HT1080 (cell line): Measurements from ENCODE around the gene OR5AU1. TPM values are rescaled to one million over a fixed set of nuclear protein-coding genes. Genes with fewer than 3 reads are reported as not detected.
A peak's percentile ranks its signal among the peaks of the same experiment; 100 is the strongest.

Source experiments
- DNase-seq: peaks from one replicate; pipeline ENCODE4 v3.0.0-alpha.2; 2015; ENCODE audit warnings: low read depth
- small RNA-seq: library from RNA; depleted of rRNA; stranded (forward); fragments of <200 nt; gene quantifications from one replicate; pipeline ENCODE3, GENCODE V24; 2014
- total RNA-seq: library from RNA; depleted of rRNA; stranded (reverse); fragments of >200 nt; shearing (Covaris generic); gene quantifications from 2 replicates; pipeline ENCODE4 v1.2.3, GENCODE V29; 2014; rRNA removed

OR5AU1 gene
- total RNA-seq, 1 experiment from 2014 or later: not detected

- no peak for DNase-seq
Observed at GRCh38 chr14:21108791-21109190, 47.1 kb downstream of the OR5AU1 start.

DNA sequence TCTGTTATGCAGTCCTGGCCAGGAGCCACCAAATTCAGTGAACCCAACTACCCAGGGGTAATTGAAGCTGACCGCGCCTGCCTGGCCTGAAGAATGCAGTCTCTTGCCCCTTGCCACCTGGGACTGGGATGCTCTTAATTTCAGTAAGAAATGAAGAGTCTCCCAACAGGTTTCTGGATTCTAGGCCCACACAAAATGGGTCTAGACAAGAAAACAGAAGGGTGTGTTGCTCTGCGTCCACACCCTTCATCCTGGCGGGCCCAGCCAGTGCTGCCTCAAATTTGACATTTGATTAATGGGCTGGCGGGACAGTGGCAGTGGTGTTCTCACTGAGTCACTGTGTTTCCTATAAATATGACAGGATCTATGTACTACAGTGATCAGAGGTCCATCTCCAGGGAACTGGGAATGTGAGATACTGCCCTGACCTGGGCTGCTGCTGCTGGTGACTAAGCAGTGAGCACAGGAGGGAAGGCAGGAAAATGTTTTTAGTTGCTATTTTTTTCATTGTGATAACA lies 48.5 kb downstream of the OR5AU1 start:
- peak; percentile 57 for DNase-seq

DNA sequence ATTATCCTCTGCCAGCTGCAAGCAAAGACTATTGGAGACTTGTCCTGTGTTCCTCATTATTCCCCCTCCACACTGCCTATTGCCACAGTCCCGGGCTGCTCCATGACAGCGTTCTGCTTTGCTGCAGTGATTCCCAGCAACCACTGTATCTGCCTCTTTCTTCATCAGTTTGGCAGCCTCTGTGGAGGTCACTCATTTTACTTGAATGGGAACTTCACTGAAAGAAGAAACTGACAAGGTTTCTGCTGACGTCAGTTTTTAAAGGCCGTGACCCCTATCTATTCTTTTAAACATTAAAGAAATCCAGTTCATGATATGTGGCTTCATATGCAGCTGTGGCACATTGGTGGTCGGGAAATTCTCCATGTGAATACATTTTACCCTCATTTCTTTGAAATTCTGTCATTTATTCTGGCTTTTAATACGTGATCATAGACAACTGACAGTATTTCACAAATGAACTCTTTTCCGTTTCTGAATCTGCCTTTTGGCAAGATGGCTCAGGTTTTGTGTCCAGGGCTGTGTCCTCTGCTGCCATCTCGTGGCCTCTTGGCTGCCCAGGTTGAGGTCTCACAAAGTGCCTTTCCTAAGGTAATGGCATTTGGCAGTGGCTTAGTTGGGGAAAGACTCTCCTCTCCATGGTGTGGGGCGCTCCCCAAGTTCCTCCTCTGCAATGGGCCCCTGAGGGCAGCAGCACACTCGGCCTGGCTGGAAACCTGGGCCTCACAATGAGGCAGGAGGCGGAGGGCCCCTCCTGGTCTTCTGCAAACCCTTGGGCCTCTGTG lies 49.2 kb downstream of the OR5AU1 start:
- peak; percentile 70 for DNase-seq

DNA sequence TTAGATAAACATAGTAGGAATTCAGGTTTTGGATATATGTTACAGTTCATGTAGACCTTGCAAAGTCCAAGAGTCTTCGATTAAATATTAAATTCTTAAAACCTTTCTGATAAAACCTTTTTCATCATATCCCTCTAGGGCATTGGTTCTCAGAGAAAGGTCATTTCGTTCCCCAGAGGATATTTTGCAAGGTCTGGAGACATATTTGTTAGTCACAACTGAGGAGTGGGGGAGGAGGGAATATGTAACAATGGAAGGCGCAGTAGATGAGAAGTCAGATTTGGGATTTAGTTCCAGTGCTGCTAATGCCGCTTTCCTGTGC lies 49.7 kb downstream of the OR5AU1 start:
- no peak for DNase-seq

DNA sequence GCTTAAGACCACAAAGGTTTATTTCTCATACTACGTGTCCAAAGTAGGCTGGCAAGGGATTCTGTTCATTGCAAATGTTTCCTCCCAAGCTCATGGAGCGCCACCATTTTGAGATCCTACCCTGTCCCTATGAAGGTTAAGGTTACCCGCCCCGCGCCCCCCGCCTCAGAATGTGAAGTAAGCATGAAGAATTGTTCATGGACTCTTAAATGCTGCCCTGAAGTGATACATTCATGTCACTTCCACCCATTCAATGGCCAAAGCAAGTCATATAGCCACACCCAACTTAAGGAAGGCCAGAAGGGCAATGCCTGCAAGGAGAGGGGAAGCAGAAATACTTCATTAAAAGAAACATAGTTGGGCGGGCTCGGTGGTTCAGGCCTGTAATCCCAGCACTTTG lies 50.8 kb downstream of the OR5AU1 start:
- no peak for DNase-seq

Small RNA genes within 50 kb of the gene (small RNA-seq; reads per million reads assigned to genes)
- gene RNU6-252P: not detected

Other genes with a start within 250 kb of the OR5AU1 start
- not detected in 2 replicates for gene RNASE2, start 200.6 kb downstream of the OR5AU1 start, total RNA-seq
- gene METTL17, start 166.1 kb downstream of the OR5AU1 start, total RNA-seq: 100 and 101 TPM in 2 replicates
- gene SLC39A2, start 156.8 kb downstream of the OR5AU1 start, total RNA-seq: 0.05 TPM in 1 of 2 replicates, not detected in the other
- gene NDRG2, start 131.0 kb downstream of the OR5AU1 start, total RNA-seq: 13.1 and 16.9 TPM in 2 replicates
- not detected in 2 replicates for gene TPPP2, start 125.8 kb downstream of the OR5AU1 start, total RNA-seq
- gene RNASE13, start 121.3 kb downstream of the OR5AU1 start, total RNA-seq: not detected in 2 replicates
- 0.43 TPM in 1 of 2 replicates, not detected in the other for gene RNASE7, start 113.7 kb downstream of the OR5AU1 start, total RNA-seq
- gene RNASE8, start 98.2 kb downstream of the OR5AU1 start, total RNA-seq: not detected in 2 replicates
- 16.5 and 18.8 TPM in 2 replicates for gene ARHGEF40, start 85.8 kb downstream of the OR5AU1 start, total RNA-seq
- 15.0 and 18.7 TPM in 2 replicates for gene ZNF219, start 57.4 kb downstream of the OR5AU1 start, total RNA-seq
- gene TMEM253, start 55.0 kb downstream of the OR5AU1 start, total RNA-seq: 0.50 TPM in 1 of 2 replicates, not detected in the other
- gene HNRNPC, start 113.4 kb upstream of the OR5AU1 start, total RNA-seq: 1,396 and 1,870 TPM in 2 replicates
- not detected in 2 replicates for gene RPGRIP1, start 124.0 kb upstream of the OR5AU1 start, total RNA-seq
- gene SUPT16H, start 228.0 kb upstream of the OR5AU1 start, total RNA-seq: 112 and 124 TPM in 2 replicates